AG09309 (cell line): Measurements from ENCODE around the gene IFT122.

Source experiments
- DNase-seq: peaks from one replicate; pipeline ENCODE4 v3.0.0-alpha.2; 2010; ENCODE audit warnings: low read depth
- H3K4me3 ChIP-seq: 2 replicates; pipeline ENCODE4 v1.5.1; 2011; ENCODE audit warnings: mild to moderate bottlenecking, low read depth, low read length, moderate library complexity; ENCODE audit not compliant: control insufficient read depth
- TF ChIP-seq, protein P1 (sequence below): IDR thresholded peaks from 2 replicates; pipeline ENCODE4 v1.5.1; 2011; ENCODE audit warnings: mild to moderate bottlenecking, low read depth, low read length, inconsistent platforms; ENCODE audit not compliant: insufficient read depth, control insufficient read depth; ENCODE audit errors: missing control alignments

IFT122 gene

GRCh38 chr3:129422897-129423296 is 17.1 kb upstream of the IFT122 start:
- no peak overlapping the region for H3K4me3 ChIP-seq
- TF ChIP-seq, protein P1, sequence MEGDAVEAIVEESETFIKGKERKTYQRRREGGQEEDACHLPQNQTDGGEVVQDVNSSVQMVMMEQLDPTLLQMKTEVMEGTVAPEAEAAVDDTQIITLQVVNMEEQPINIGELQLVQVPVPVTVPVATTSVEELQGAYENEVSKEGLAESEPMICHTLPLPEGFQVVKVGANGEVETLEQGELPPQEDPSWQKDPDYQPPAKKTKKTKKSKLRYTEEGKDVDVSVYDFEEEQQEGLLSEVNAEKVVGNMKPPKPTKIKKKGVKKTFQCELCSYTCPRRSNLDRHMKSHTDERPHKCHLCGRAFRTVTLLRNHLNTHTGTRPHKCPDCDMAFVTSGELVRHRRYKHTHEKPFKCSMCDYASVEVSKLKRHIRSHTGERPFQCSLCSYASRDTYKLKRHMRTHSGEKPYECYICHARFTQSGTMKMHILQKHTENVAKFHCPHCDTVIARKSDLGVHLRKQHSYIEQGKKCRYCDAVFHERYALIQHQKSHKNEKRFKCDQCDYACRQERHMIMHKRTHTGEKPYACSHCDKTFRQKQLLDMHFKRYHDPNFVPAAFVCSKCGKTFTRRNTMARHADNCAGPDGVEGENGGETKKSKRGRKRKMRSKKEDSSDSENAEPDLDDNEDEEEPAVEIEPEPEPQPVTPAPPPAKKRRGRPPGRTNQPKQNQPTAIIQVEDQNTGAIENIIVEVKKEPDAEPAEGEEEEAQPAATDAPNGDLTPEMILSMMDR: no peak
- no peak for DNase-seq

- no peak for DNase-seq
- H3K4me3 ChIP-seq: no peak overlapping the region
- TF ChIP-seq, protein P1: no peak
These were observed 15.7 kb upstream of the IFT122 start for GRCh38 chr3:129424185-129424841.

GRCh38 chr3:129425213-129425612 is 14.8 kb upstream of the IFT122 start:
- no peak for DNase-seq
- H3K4me3 ChIP-seq: no peak overlapping the region
- TF ChIP-seq, protein P1: no peak

DNA sequence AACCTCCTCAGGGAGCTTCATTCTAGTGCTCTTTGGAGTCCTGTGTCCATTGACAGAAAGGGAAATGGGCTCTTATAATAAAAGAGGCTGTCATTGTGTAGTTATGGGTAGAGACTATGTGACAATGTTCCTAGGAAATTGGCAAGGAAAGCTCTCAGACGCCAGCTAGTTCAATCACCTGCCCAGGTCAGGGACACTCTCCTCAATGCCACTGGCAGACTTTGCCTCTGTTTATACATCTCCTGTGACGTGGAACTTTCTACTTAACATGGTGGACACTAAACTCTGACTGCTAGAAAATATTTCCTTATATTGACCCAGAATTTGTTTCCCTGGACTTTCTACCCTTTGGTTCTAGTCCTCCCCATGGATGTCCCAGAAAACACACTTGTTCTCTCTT is 14.4 kb upstream of the IFT122 start:
- TF ChIP-seq, protein P1: no peak
- DNase-seq: no peak
- H3K4me3 ChIP-seq: no peak overlapping the region

DNA sequence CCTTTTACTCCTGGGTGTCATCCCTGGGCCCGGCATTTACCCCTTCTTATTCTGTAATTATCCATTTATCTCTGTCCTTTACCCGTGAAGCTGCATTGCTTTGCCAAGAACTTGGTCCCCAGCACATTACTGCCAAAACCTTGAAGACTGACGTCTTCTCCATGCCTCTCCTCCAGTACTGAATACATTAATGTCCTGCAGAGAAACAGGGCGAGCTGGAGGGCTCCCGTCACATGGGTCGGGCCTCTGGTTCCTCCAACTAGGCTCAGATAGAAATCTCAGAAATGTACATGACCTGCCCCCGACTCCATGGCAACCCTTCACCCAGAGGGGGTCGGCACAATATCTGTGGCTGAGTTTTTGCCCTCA is 12.0 kb upstream of the IFT122 start:
- no peak for DNase-seq

GRCh38 chr3:129428376-129429079 is 11.5 kb upstream of the IFT122 start, which contains the start of gene EFCAB12:
TSS of gene EFCAB12 (minus strand) at chr3:129428636. CDS start at chr3:129428488, 148 bp downstream.
- H3K4me3 ChIP-seq: peak within 1 kb of the TSS; percentile 64
- TF ChIP-seq, protein P1: peak; percentile 2
- DNase-seq: peak; percentile 72

More for the DNA sequence above, 12.0 kb upstream of the IFT122 start:
- peak overlapping the region; percentile 64 for H3K4me3 ChIP-seq
- TF ChIP-seq, protein P1: no peak

DNA sequence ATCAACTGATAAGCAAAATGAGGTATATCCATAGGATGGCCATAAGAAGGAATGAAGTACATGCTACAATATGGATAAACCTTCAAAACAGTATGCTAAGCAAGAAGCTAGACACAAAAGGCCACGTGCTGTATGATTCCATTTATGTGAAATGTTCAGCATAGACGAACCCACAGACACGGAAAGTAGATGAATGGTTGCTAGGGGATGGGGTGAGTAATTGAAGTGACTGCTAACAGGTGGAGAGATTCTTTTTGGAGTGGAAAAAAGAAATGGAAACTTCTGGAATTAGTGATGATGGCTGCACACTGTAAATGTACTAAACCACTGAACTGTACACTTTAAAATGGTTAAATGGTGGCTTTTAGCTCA is 11.0 kb upstream of the IFT122 start:
- DNase-seq: no peak
- TF ChIP-seq, protein P1: no peak
- no peak overlapping the region for H3K4me3 ChIP-seq
